GM18907 (cell line): ENCODE results near the gene TCF3.

Experiments used
- ATAC-seq: cut with Tn5 transposase; IDR thresholded peaks from one replicate; pipeline ENCODE4 v1.9.1; 2021; ENCODE audit warnings: mild to moderate bottlenecking, moderate library complexity; ENCODE audit not compliant: unreplicated experiment

TCF3 gene

DNA sequence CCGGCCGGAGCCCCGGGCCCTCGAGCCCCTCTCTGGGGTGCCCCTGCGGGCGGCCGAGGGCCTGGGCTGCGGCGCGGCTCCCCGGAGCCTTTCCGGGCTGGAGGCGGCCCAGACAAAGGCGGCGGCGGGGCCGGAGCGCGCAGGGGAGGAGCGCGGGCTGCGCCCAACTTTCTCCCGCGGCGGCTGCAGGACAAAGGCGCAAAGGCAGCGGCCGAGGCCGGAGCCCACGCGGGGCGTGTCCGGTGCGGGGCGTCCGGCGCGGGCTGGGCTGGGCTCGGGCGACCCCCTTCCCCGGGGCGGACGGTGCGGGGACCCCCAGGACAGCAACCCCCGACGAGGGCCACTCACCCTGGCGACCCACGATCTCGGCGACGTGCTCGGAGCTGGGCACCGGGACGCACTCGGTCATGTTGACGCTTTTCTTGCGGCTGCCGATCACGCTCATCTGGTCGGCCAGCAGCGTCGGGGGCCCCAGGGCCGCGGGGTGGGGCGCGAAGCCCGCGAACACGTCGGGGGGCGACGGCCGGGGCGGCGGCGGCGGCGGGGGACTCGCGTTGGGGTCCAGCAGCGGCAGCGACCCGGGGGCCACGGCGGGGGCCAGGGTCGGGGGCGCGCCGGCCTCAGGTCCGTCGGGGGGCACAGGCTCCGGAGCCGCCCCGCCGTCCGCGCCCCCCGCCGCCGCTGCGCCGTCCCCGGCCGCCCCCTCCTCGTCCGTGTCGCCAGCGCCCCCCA, 85.1 kb downstream of the TCF3 start:
- no peak for ATAC-seq

- ATAC-seq: no peak
These were observed 85.9 kb downstream of the TCF3 start for GRCh38 chr19:1566392-1567115.

- ATAC-seq: no peak
These were observed 89.2 kb downstream of the TCF3 start for GRCh38 chr19:1563251-1563650.

GRCh38 chr19:1561236-1561842, 91.1 kb downstream of the TCF3 start:
- no peak for ATAC-seq

DNA sequence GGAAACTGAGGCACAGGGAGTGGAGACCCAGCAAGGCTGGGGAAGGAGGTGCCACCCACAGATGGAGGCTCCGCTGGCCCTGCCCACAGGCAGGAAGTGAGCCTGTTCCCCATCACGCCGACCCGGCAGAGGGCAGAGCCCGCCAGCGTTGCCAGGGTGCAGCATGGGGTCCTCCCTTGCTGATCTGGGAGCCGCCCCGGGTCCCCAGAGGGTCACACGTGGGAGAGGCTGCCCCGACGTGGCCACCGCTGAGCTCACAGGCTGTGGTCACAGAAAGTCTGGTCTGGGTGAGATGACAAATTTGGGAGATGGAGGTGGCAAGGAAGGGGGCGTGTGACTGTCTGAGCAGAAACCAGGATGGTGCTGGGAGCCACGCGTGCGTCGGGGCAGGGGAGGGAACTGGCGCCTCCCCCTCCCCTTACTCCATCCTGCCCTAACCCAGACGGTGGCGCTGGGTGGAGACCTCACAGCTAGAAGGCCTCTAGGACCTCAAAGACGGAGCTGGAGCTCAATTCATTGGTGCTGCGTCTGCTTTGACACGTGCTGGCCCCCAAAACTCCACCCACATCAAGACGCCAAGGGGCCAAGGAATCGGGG, 92.0 kb downstream of the TCF3 start:
- ATAC-seq: no peak
